Stimulated activated CD4-positive, alpha-beta T cell treated with anti-CD3 and anti-CD28 coated beads, TNF-alpha, amount 100 ng/mL, for 48 hours (primary cell): ENCODE measurements around the gene TK2.
"Not testable (repeated sequence)": the region's sequence is repeated elsewhere in the genome, so short reads cannot be mapped to it uniquely, and the experiment has no call there.

Experiments used
- DNase-seq, 3 donors: peaks; one replicate each; pipeline ENCODE4 v3.0.0-alpha.2; 2020; ENCODE audit warnings: low read depth in 3 of 3

TK2 gene

DNA sequence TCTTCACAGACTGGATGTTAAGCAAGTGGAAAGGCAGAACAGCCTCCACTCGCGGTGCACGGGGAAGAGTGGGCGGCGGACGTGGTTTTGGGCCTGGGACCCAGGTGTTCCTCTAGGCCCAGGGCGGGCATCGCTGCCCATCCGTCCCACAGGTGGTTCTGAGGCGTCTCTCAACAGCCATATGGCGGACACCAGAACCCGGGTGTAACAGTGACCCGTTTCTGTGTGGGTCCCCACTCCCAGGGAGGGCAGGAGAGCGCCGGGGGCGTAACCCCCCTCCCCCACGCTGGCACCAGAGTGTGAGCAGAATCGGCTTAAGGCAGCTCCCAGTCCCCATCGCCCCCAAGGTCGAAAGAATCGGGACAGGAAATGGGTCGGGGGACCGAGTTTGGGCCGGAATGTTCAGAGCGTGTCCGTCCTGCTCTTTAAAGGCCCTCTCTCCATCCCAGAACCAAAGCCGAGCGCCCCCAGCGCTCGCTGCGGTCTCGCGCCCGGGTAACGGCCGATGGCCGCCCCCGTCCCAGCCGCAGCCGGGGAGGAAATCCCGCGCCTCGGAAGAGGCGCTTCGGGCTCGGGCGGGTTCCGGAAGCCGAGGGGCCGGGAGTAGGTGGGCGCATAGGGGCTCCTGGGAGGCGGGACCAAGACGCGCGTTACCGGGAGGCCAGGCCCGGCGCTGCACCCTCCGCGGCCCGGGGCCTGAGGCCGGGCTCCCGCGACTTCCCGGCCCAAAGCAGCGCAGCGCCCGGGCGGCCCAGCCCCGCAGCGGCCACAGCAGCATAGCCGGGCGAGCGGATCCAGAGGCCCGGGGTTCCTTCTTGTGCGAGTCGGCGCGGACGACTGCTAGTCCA, at the start of gene TK2:
Gene TK2, minus strand, starts transcription at position 839 of the 848 bp plus-strand sequence. Its CDS starts 61 bp downstream, at position 778.
- peak; percentile 30 to 56 (median 41) for DNase-seq

- DNase-seq, result no peak
These were observed 48.2 kb upstream of the TK2 start for GRCh38 chr16:66598111-66598510.

DNA sequence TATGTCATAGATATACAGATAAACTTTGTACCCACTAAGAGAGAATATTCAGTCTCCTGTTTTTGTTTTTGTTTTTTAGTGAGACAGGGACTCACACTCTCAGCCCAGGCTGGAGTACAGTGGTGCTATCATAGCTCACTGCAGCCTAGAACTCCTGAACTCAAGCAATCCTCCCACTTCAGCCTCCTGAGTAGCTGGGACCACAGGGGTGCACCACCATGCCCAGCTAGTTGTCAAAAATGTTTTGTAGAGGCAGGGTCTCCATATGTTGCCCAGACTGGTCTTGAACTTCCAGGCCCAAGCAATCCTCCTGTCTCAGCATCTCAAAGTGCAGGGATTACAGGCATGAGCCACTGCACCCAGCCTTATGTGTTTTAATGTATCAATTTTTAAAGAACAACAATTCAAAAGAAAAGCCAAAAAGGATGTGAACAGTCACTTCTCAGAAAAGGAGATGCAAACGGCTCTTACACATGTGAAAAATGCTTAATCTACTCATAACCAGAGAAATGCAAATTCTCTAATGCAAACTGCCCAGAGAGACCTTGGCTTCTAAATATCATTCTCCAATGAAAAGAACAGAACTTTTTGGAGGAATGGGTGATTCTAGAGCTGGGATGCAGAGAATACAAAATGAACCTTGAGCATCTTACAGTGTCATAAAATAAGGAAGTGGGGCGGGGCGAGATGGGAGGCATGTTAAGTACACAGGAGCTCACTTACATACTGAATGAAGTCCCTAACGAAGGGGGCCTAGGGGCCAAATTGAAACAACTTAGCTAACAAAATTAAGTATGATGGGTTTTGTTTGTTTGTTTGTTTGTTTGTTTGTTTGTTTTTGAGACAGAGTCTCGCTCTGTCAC, 47.3 kb upstream of the TK2 start:
- DNase-seq, result no peak

DNA sequence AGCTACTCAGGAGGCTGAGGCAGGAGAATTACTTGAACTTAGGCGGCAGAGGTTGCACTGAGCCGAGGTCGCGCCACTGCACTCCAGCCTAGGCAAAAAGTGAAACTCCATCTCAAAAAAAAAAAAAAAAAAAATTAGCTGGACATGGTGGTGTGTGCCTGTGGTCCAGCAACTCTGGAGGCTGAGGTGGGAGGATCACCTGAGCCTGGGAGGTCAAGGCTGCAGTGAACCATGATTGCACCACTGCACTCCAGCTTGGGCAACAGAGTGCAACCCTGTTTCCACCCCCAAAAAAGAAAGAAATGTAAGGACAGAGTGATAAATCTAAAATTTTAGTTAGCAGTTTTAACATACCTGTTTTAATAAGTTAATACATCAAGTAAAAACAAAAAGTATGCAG, 46.6 kb upstream of the TK2 start:
- DNase-seq, result not testable (repeated sequence)

GRCh38 chr16:66594739-66595138, 44.8 kb upstream of the TK2 start:
- DNase-seq, result no peak

DNA sequence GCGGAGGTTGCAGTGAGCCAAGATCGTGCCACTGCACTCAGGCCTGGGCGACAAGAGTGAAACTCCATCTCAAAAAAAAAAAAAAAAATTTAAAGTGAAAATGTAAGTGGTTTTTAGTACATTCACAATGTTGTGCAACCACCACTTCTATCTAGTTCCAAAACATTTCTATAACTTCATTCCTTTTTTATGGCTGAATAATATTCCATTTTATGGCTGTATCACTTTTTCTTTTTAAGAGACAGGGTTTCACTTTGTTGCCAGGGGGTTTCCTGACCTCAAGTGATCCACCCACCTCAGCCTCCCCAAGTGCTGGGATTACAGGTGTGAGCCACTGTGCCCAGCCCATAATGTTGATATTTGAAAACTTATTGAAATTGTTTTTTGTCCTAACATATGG, 42.9 kb upstream of the TK2 start:
- DNase-seq, result no peak

DNA sequence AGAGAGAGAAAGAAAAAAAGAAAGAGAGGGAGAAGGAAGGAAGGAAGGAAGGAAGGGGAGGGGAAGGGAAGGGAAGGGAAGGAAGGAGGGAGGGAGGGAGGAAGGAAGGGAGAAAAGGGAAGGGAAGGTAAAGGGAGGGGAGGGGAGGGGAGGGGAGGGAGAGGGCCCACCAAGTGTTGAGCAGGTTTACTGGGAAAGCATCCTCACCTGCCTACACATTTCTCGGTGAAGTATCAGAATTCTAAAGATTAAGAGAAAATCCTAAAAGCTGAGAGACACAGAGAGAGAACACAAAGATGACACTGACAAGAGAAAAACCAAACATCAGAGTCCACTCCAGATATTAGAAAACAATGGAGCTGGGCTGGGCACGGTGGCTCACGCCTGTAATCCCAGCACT, 42.3 kb upstream of the TK2 start:
- no peak for DNase-seq

DNA sequence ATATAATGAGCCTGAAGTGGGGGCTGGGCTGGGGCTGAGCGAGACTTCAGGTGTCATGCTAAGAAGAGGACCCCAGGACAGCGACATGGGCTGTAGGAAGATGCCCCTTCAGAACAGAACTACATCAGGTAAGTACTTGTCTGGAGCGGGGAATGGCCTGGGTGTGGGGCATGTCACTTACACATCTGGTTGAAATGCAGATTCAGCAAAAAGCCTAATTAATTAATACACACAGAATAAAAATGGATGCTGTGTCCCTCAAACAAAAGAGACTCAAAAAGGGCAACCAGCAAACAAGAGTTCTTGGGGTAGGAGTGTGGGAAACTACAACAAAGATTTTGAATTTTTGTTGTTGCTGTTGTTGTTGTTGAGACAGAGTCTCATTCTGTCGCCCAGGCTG, 41.1 kb upstream of the TK2 start:
- no peak for DNase-seq

GRCh38 chr16:66590322-66590721, 40.4 kb upstream of the TK2 start:
- no peak for DNase-seq

GRCh38 chr16:66588981-66589713, 39.2 kb upstream of the TK2 start:
- peak in 2 of 3 donors; percentile 51 for DNase-seq

GRCh38 chr16:66587881-66588600, 38.1 kb upstream of the TK2 start:
- DNase-seq, result no peak

DNA sequence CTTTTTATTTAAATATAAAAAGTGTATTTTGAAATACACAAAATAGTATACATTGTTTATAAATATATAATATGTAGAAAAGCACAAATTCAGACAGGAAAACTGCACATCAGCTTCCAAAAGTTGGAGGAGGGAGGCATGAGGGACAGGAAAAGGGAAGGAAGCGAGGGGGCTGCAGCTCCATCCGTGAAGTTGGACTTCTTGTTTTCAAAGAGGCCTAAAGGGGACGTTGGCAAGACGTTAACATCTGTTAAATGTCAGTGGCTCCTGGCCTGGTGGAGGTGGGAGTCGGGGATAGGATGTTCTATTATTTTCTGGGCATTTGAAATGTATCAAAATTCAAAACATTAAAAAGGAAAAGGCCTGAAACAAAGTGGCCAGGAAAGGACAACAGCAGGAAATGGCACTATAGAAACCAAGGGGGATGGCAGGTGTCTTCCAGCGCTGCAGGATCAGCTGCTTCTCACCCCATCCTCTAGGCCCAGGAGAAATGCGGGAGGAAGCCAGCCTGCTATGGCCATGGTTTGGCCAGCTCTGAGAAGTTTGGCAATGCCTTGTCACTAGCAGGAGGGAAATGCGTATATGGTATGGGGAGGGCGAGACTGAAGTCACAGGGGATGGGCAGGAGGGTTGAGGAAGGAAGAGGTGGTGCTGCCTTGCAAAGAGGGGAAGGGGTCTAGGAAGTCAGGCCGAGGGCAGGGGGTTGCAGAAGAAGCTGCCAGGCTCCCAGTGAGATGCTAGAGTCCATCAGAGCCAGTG, 35.7 kb upstream of the TK2 start:
- DNase-seq, result no peak

GRCh38 chr16:66581246-66581952, 31.5 kb upstream of the TK2 start:
- DNase-seq, result no peak

DNA sequence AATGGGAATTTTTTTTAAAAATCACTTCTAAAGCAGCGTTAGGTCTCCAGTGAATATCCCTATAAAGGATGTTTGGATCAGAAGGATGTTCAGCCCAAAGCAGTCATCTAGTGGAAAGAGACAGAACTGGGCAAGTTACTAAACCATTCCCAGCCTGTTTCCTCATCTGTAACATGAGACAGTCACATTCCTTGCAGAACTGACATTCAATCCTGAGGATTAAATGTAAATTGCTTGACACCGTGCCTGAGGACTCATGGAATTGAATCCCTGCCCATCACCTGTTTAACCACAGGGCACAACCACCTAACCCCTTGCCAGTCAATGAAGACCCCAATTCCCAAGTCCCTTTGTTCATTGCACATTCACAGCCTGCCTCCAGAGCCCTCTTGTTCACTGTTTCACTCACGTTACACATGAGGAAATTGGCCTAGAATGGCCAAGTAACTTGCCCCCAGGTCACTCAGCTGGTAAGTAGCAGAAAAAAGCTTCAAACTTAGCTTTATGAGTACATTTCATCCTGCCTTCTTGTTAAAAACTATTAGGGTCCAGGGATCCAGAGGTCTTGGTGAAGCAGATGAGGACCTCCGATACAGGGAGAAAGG, 30.8 kb upstream of the TK2 start:
- DNase-seq, result no peak

GRCh38 chr16:66578651-66579531, 29.0 kb upstream of the TK2 start, which contains the start of gene CMTM2:
TSS of gene CMTM2 (plus strand) at chr16:66579463. CDS start at chr16:66579608, 145 bp downstream.
- DNase-seq, result no peak

DNA sequence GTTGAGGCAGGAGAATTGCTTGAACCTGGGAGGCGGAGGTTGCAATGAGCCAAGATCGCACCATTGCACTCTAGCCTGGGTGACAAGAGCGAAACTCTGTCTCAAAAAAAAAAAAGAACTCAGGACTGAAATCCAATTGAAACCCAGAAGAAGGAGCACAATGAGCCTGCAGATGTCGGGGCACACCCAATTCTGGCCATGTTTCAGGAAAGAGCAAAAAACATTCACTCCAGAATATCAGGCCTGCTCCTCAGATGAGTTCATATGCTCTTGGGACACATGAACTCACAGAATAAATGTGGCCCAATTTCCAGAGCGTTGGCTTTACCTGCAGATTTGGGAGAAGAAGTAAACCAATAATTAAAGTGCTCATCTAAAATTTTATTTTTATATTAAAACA, 26.4 kb upstream of the TK2 start:
- DNase-seq, result no peak

DNA sequence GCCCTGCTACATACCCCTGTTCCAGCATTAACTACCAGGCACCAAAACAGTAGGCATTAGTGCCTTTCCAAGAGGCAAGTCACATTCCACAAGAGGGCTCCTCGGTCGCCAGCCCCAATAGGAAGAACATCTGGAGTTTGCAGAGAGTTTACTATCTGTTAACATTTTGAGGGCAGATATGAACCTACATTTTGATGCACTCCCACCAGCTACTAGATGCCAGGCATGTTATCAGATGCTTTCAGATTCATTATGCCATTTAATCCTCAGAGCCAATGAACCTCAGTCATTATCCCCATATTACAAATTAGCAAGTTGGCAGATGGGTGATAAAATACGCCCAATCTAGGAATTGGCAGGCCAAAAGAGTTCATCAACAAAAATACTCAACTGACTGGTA, 25.1 kb upstream of the TK2 start:
- no peak for DNase-seq

DNA sequence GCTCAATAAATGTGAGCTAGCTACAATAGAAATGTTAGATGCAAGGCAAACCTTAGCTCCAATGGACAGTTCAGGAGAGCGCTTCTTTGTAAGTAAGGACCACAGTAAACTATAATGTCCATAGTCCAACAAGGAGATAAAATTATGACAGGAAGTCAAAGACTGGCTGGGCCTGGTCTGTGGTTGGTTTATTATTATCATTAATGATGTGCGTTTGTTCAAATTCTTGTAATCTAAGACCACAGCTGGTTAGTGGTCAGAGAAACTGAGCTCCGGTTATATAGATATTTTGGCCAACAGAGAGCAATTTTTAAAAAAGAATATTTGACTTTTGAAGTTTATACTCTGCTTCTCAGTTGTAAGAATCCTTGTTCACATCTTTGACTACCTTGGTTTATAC, 24.6 kb upstream of the TK2 start:
- DNase-seq, result no peak

DNA sequence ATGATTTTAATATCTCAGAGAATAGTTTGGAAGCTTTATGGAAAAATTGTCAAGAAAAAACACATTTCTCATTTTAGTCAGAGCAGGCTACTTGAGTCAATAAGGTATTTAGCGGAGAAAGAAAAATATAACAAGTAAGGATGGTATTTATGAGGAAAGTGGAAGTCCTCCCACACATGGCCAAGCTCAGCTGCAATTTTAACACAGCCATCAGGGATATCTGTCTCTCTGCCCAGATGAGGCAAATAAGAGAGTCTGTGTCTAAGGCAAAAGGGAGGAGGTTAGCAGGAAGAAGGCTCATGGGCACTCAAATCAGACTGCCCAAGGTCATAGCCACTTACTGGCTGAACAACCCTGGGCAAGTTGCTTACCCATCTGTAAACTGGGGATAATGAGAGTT, 24.2 kb upstream of the TK2 start:
- no peak for DNase-seq
